ENCODE results near the gene TPCN1. TPM values are rescaled to one million over a fixed set of nuclear protein-coding genes. Genes with fewer than 3 reads are reported as not detected.

TPCN1 gene
- total RNA-seq, 3 donors from 2014 or later (not counting 1 experiment from before 2014, with no cell fraction given) = 7.2 to 21.4 (median 10.7) TPM

DNA sequence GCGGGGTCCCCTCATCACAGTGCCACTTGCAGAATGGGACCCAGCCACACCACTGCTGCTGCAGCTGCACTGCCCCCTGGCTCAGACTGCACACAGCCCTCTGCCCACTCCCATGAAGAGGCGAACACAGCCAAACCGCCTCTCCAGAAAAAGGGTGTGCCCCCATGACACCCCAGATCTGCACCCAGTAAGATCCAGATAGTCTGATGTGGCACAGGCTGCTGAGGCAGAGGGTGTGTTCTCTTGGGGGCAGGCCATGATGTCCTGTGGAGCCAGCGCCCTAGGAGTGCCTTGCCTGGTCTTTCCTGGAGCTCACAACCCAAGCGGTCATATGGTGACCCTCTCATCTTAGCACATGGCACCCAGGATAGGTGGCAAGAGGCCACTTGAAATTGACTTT, 69.2 kb downstream of the TPCN1 start:
- no peaks in the 10 kb centered on the region for H3K4me1 Mint-ChIP-seq
- no peaks in the 10 kb centered on the region for H3K9me3 ChIP-seq (ENCODE audit: control insufficient read depth, insufficient read depth, low read length)
- no peaks in the 10 kb centered on the region for H3K27me3 ChIP-seq (ENCODE audit: control insufficient read depth, insufficient read depth, low read length)
- no peaks in the 10 kb centered on the region for H3K27me3 Mint-ChIP-seq (ENCODE audit: low read depth in 2 of 2)
- H3K4me3 ChIP-seq (ENCODE audit: low read length) = no peak overlapping the region
- H3K4me1 ChIP-seq (ENCODE audit: control insufficient read depth, insufficient read depth, low read length) = no peaks in the 10 kb centered on the region
- H3K36me3 Mint-ChIP-seq = no peaks in the 10 kb centered on the region
- TF ChIP-seq, protein P1, sequence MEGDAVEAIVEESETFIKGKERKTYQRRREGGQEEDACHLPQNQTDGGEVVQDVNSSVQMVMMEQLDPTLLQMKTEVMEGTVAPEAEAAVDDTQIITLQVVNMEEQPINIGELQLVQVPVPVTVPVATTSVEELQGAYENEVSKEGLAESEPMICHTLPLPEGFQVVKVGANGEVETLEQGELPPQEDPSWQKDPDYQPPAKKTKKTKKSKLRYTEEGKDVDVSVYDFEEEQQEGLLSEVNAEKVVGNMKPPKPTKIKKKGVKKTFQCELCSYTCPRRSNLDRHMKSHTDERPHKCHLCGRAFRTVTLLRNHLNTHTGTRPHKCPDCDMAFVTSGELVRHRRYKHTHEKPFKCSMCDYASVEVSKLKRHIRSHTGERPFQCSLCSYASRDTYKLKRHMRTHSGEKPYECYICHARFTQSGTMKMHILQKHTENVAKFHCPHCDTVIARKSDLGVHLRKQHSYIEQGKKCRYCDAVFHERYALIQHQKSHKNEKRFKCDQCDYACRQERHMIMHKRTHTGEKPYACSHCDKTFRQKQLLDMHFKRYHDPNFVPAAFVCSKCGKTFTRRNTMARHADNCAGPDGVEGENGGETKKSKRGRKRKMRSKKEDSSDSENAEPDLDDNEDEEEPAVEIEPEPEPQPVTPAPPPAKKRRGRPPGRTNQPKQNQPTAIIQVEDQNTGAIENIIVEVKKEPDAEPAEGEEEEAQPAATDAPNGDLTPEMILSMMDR (IDR thresholded peaks at IDR 0.05) = no peak
- H3K36me3 ChIP-seq (ENCODE audit: control insufficient read depth, insufficient read depth, low read length) = peaks cover 9% of the 10 kb centered on the region
- DNase-seq (no peak), ATAC-seq (no peak)
- intact Hi-C loops (cut with micrococcal nuclease) = no loop called here
- H3K9me3 Mint-ChIP-seq = no peaks in the 10 kb centered on the region
- WGBS (ENCODE audit: insufficient coverage) = 98% methylated on average over 5 of the region's 5 CpGs
- H3K27ac ChIP-seq (ENCODE audit: low read length) = no peak overlapping the region
- no peak overlapping the region for H3K4me3 Mint-ChIP-seq
- no peak overlapping the region for H3K27ac Mint-ChIP-seq

DNA sequence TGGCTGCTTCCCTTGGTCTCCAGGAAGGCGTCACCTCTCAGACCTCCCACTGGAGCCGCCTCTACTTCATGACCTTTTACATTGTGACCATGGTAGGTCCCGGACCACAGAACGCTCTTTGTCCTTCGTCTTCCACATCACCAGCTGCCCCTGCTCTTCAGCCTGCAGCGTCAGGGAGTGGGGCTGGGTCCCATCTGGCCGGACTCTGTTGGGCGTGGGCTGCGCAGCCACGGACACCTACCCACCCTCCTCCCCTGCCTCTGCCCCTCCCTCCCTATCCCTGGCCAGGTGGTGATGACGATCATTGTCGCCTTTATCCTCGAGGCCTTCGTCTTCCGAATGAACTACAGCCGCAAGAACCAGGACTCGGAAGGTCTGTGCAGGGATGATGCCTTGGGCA, 70.3 kb downstream of the TPCN1 start:
- no peak overlapping the region for H3K27ac ChIP-seq (ENCODE audit: low read length)
- no peaks in the 10 kb centered on the region for H3K27me3 ChIP-seq (ENCODE audit: control insufficient read depth, insufficient read depth, low read length)
- H3K4me1 ChIP-seq (ENCODE audit: control insufficient read depth, insufficient read depth, low read length) = no peaks in the 10 kb centered on the region
- H3K36me3 Mint-ChIP-seq = no peaks in the 10 kb centered on the region
- H3K36me3 ChIP-seq (ENCODE audit: control insufficient read depth, insufficient read depth, low read length) = peaks cover 9% of the 10 kb centered on the region
- no peaks in the 10 kb centered on the region for H3K4me1 Mint-ChIP-seq
- H3K27me3 Mint-ChIP-seq (ENCODE audit: low read depth in 2 of 2) = no peaks in the 10 kb centered on the region
- intact Hi-C loops (cut with micrococcal nuclease) = no loop called here
- WGBS (ENCODE audit: insufficient coverage) = 96% methylated on average over 17 of the region's 17 CpGs
- H3K27ac Mint-ChIP-seq = no peak overlapping the region
- DNase-seq (no peak), ATAC-seq (no peak)
- H3K4me3 Mint-ChIP-seq = no peak overlapping the region
- no peaks in the 10 kb centered on the region for H3K9me3 ChIP-seq (ENCODE audit: control insufficient read depth, insufficient read depth, low read length)
- TF ChIP-seq, protein P1 (IDR thresholded peaks at IDR 0.05) = no peak
- no peaks in the 10 kb centered on the region for H3K9me3 Mint-ChIP-seq
- H3K4me3 ChIP-seq (ENCODE audit: low read length) = no peak overlapping the region

DNA sequence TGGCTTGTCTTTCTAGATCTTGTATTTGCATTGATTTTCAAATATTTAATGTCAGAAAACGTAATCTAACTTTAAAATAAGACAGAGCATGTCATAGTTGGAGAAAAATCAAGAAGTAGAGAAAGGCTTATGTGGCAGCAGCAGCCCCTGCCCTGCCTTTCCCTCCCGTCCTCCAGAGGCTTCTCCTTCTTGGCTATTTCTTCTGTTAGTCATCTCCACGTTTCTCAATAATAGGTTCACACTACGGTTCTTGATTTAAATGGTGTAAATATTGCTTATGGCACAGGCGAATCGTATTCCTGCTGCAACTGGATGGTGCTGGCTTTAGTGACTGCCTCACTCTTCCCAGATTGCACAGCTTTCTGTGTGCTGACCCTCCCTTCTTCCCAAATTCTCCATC, 70.8 kb downstream of the TPCN1 start:
- no peak for ATAC-seq
- Histone ChIP-seq H3K9me3 (ENCODE audit: control insufficient read depth, insufficient read depth, low read length) (no peaks in the 10 kb centered on the region), H3K4me3 (ENCODE audit: low read length) (no peak overlapping the region), H3K27ac (ENCODE audit: low read length) (no peak overlapping the region), H3K4me1 (ENCODE audit: control insufficient read depth, insufficient read depth, low read length) (no peaks in the 10 kb centered on the region), H3K36me3 (ENCODE audit: control insufficient read depth, insufficient read depth, low read length) (peaks cover 9% of the 10 kb centered on the region), H3K27me3 (ENCODE audit: control insufficient read depth, insufficient read depth, low read length) (no peaks in the 10 kb centered on the region)
- Mint-ChIP-seq H3K36me3 (no peaks in the 10 kb centered on the region), H3K27me3 (ENCODE audit: low read depth in 2 of 2) (no peaks in the 10 kb centered on the region), H3K27ac (no peak overlapping the region), H3K4me3 (no peak overlapping the region), H3K9me3 (no peaks in the 10 kb centered on the region), H3K4me1 (no peaks in the 10 kb centered on the region)
- 97% methylated on average over 5 of the region's 6 CpGs for WGBS (ENCODE audit: insufficient coverage)
- TF ChIP-seq, protein P1 (IDR thresholded peaks at IDR 0.05) = no peak
- intact Hi-C loops (cut with micrococcal nuclease) = no loop called here
- no peak for DNase-seq

DNA sequence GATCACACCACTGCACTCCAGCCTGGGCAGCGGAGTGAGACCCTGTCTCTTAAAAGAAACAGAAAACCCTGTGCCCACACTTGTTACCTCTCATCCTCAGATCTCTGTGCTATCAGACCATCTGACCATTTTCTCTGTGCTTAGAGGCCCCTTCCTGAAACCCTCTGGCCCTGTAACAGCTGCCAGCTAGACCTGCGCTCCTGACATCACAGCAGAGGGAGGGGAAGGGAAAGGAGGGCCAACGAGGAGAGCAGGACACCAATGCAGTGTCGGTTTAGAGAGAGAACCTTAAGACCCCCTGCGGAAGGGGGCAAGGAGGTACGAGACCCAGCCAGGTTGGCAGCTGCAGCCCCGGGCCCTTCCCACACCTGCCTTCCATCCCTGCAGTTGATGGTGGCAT, 71.3 kb downstream of the TPCN1 start:
- 89% methylated on average over 7 of the region's 7 CpGs for WGBS (ENCODE audit: insufficient coverage)
- Mint-ChIP-seq H3K4me1 (no peaks in the 10 kb centered on the region), H3K27me3 (ENCODE audit: low read depth in 2 of 2) (no peaks in the 10 kb centered on the region), H3K27ac (no peak overlapping the region), H3K9me3 (no peaks in the 10 kb centered on the region), H3K36me3 (no peaks in the 10 kb centered on the region), H3K4me3 (no peak overlapping the region)
- Histone ChIP-seq H3K27ac (ENCODE audit: low read length) (no peak overlapping the region), H3K36me3 (ENCODE audit: control insufficient read depth, insufficient read depth, low read length) (peaks cover 9% of the 10 kb centered on the region), H3K4me3 (ENCODE audit: low read length) (no peak overlapping the region), H3K27me3 (ENCODE audit: control insufficient read depth, insufficient read depth, low read length) (no peaks in the 10 kb centered on the region), H3K4me1 (ENCODE audit: control insufficient read depth, insufficient read depth, low read length) (no peaks in the 10 kb centered on the region), H3K9me3 (ENCODE audit: control insufficient read depth, insufficient read depth, low read length) (no peaks in the 10 kb centered on the region)
- no peak for DNase-seq
- TF ChIP-seq, protein P1 (IDR thresholded peaks at IDR 0.05) = no peak
- no peak for ATAC-seq
- intact Hi-C loops (cut with micrococcal nuclease) = no loop called here

All from natural killer cell (primary cell).